A549 (cell line): Measurements from ENCODE around the gene ANKS1B.

Experiments used
- HDAC2 ChIP-seq: fragments of 200-600 bp; sonication (generic); IDR thresholded peaks from 2 replicates; pipeline ENCODE4 v1.6.1; 2016
- HOXA7 ChIP-seq: fragments of 250-450 bp; sonication (Bioruptor Pico); IDR thresholded peaks from 2 replicates; pipeline ENCODE4 v1.5.0; 2020; ENCODE audit warnings: mild to moderate bottlenecking, moderate library complexity
- JUN ChIP-seq, 2 experiments: fragments of >200 bp; sonication (Bioruptor Twin); formaldehyde crosslinking; IDR thresholded peaks; 2 replicates in 1 of 2; 3 replicates in 1 of 2; pipeline ENCODE4 v1.6.1; 2016 to 2017
- POLR2A ChIP-seq: IDR thresholded peaks from 2 replicates; pipeline ENCODE4 v1.6.1; 2012; ENCODE audit warnings: mild to moderate bottlenecking, low read length
- POLR2AphosphoS2 ChIP-seq: conservative IDR thresholded peaks from 2 replicates; pipeline ENCODE4 v1.6.1; 2012; ENCODE audit warnings: low read length, improper control_type of control experiment, inconsistent platforms
- RARB ChIP-seq: fragments of 250-450 bp; sonication (Bioruptor Pico); IDR thresholded peaks from 2 replicates; pipeline ENCODE4 v1.8.0; 2021; ENCODE audit warnings: mild to moderate bottlenecking, moderate library complexity
- SMC3 ChIP-seq: fragments of >200 bp; sonication (Bioruptor Twin); formaldehyde crosslinking; IDR thresholded peaks from 3 replicates; pipeline ENCODE4 v1.6.1; 2018; ENCODE audit warnings: inconsistent platforms
- TF ChIP-seq, protein P1 (sequence below): fragments of >200 bp; sonication (Bioruptor Twin); formaldehyde crosslinking; IDR thresholded peaks from 3 replicates; pipeline ENCODE4 v1.5.1; 2016
- TF ChIP-seq, protein P2 (sequence below): fragments of 200-600 bp; sonication (generic); IDR thresholded peaks from 2 replicates; pipeline ENCODE4 v1.6.1; 2016; ENCODE audit warnings: antibody characterized with exemption, mild to moderate bottlenecking, moderate library complexity

DNA sequence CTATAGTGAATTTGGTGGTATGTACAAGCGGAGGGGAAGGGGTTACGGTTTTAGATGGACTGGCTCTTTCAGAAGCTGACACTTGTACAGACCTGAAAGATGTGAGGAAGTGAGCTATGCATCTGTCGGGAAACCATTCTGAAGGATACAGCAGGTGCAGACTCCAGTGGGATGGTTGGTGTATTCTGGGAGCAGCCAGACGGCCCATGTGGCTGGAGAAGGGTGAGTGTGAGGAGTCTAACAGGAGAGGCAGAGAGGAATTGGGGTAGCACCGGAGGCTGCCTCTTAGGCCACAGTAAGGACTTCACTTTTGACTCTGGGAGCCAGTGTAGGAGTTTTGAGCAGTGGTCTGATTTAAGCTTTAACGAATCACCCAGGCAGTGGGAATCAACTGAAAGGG is 1248.9 kb downstream of the ANKS1B start:
- TF ChIP-seq, protein P1, sequence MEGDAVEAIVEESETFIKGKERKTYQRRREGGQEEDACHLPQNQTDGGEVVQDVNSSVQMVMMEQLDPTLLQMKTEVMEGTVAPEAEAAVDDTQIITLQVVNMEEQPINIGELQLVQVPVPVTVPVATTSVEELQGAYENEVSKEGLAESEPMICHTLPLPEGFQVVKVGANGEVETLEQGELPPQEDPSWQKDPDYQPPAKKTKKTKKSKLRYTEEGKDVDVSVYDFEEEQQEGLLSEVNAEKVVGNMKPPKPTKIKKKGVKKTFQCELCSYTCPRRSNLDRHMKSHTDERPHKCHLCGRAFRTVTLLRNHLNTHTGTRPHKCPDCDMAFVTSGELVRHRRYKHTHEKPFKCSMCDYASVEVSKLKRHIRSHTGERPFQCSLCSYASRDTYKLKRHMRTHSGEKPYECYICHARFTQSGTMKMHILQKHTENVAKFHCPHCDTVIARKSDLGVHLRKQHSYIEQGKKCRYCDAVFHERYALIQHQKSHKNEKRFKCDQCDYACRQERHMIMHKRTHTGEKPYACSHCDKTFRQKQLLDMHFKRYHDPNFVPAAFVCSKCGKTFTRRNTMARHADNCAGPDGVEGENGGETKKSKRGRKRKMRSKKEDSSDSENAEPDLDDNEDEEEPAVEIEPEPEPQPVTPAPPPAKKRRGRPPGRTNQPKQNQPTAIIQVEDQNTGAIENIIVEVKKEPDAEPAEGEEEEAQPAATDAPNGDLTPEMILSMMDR: no peak
- TF ChIP-seq, protein P2, sequence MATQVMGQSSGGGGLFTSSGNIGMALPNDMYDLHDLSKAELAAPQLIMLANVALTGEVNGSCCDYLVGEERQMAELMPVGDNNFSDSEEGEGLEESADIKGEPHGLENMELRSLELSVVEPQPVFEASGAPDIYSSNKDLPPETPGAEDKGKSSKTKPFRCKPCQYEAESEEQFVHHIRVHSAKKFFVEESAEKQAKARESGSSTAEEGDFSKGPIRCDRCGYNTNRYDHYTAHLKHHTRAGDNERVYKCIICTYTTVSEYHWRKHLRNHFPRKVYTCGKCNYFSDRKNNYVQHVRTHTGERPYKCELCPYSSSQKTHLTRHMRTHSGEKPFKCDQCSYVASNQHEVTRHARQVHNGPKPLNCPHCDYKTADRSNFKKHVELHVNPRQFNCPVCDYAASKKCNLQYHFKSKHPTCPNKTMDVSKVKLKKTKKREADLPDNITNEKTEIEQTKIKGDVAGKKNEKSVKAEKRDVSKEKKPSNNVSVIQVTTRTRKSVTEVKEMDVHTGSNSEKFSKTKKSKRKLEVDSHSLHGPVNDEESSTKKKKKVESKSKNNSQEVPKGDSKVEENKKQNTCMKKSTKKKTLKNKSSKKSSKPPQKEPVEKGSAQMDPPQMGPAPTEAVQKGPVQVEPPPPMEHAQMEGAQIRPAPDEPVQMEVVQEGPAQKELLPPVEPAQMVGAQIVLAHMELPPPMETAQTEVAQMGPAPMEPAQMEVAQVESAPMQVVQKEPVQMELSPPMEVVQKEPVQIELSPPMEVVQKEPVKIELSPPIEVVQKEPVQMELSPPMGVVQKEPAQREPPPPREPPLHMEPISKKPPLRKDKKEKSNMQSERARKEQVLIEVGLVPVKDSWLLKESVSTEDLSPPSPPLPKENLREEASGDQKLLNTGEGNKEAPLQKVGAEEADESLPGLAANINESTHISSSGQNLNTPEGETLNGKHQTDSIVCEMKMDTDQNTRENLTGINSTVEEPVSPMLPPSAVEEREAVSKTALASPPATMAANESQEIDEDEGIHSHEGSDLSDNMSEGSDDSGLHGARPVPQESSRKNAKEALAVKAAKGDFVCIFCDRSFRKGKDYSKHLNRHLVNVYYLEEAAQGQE: no peak
- TF ChIP-seq JUN (IDR thresholded peaks at IDR 0.05) (no peak), HDAC2 (no peak), POLR2AphosphoS2 (no peak), SMC3 (no peak), POLR2A (no peak), RARB (CRISPR knock-in tag) (no peak), HOXA7 (CRISPR knock-in tag) (no peak)
